Measurements from ENCODE around the gene CLDND2.
"Not testable (repeated sequence)": the region's sequence is repeated elsewhere in the genome, so short reads cannot be mapped to it uniquely, and the experiment has no call there.

The CLDND2 gene, protein sequence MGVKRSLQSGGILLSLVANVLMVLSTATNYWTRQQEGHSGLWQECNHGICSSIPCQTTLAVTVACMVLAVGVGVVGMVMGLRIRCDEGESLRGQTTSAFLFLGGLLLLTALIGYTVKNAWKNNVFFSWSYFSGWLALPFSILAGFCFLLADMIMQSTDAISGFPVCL

DNA sequence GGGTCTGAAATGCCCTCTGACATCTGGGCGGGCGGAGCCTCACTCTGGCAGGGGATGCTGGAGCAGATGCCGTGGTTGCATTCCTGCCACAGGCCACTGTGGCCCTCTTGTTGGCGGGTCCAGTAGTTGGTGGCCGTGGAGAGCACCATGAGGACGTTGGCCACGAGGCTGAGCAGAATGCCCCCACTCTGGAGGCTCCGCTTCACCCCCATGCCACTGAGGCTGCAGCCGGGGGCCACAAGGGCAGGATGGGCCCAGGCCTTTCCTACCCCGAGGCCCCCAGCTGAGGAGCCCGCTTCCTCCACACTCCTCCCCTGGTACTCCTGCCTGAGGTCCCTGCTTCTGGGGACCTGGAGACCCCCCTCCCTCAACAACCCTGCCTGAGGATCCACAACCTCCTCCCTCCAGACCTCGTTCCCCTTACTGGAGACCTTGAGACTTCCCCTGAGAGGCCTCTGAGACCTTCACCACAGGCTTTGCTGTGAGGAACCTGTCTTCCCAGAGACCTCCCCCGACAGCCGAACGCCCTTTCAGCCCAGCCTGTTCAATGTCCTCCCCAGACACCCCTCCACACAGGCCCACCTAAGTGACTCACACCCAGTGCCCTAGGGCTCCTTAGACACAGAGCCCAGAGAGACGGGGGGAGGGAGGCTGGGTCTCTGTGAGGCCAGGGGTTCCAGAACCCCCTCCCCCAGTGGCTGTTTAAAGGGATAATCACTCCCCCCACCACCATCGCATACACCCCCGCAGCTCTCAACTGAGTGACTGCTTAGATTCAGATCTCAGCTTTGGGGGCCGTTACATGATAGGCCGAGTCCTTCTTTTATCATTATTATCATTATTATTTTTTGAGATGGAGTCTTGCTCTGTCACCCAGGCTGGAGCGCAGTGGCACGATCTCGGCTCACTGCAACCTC, at the start of gene CLDND2:
TSS of gene CLDND2 (minus strand) at position 638 of the 917 bp plus-strand sequence. CDS start at position 212, 426 bp downstream.
- peak within 1 kb of the TSS; percentile 93 for H3K27ac ChIP-seq
- no peak for TF ChIP-seq ZFX (IDR thresholded peaks at IDR 0.05)
- TF ChIP-seq, protein P1, sequence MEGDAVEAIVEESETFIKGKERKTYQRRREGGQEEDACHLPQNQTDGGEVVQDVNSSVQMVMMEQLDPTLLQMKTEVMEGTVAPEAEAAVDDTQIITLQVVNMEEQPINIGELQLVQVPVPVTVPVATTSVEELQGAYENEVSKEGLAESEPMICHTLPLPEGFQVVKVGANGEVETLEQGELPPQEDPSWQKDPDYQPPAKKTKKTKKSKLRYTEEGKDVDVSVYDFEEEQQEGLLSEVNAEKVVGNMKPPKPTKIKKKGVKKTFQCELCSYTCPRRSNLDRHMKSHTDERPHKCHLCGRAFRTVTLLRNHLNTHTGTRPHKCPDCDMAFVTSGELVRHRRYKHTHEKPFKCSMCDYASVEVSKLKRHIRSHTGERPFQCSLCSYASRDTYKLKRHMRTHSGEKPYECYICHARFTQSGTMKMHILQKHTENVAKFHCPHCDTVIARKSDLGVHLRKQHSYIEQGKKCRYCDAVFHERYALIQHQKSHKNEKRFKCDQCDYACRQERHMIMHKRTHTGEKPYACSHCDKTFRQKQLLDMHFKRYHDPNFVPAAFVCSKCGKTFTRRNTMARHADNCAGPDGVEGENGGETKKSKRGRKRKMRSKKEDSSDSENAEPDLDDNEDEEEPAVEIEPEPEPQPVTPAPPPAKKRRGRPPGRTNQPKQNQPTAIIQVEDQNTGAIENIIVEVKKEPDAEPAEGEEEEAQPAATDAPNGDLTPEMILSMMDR (conservative IDR thresholded peaks at IDR 0.05): no peak

DNA sequence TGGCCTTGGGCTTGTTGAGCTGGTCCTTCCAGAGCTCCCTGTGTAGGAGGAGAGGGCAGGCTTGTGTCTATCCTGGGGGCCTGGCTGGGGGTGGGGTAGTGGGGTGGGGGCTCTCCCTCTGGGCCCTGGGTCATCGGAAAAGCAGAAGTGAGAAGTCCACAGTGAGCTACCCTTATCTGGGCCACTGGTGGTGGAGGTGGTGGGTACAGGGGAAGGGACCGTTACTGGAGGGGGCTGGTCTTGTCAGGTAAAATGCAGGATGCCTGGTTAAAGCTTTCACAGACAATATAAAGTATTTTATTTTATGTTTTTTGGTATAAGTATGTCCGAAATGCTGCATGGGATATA, 49.0 kb upstream of the CLDND2 start:
- TF ChIP-seq, protein P1 (conservative IDR thresholded peaks at IDR 0.05): no peak
- TF ChIP-seq ZFX (IDR thresholded peaks at IDR 0.05): no peak
- H3K27ac ChIP-seq: no peak overlapping the region

DNA sequence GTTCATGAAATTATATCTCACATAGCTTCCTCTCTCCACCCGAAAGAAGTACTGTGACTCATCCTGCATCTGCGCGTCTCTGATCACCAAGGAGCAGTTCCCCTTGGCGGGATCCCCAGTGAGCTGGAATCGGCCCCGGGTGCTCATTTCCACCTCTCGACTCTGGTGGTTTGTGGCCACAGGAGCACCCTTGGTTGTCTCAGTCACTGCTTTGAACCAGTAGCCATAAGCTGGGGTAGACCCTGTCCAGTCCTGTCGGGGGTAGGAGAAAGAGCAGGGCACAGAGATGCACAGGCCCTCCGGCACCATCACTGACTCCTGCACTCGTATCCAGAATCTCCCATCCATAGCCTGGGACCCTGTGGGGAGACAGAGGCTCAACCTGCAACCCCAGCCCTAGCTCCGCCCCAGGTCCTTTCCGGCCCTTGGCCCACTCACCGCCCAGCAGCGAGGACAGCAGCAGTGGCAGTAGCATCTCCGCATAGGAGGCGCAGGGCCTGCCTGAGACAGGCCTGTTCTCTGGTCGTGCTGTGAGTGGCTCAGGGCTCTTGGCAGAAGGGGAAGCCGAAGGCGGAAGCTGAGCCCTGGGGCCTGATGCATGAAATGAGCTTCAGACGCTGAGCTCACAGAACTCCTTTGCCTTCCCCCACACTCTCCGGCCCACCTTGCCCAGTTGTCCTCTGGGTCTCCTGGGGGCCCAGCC, 48.5 kb upstream of the CLDND2 start, which contains the start of gene SIGLEC10:
TSS of gene SIGLEC10 (minus strand) at position 536 of the 703 bp plus-strand sequence. CDS start at position 475, 61 bp downstream.
- H3K27ac ChIP-seq: no peak within 1 kb of the TSS
- TF ChIP-seq, protein P1 (conservative IDR thresholded peaks at IDR 0.05): no peak
- no peak for TF ChIP-seq ZFX (IDR thresholded peaks at IDR 0.05)

DNA sequence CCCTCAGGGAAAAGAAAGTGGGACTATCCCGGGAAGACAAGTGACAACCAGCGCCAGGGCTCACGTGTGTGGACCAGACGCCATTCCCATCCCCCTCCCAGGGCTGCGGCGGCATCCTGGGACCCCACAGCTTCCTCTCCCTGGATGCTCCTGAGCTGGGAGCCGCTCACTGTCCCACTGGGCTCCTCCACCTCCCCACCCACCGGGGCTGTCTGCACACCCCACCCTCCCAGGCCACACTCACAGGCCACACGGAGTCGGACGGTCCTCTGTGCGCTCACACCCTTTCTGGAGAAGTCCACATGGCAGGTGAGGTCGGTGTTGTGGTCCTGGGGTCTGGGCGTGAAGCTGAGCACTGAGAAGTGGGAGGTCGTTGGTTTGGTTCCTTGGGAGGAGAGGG, 47.6 kb upstream of the CLDND2 start:
- H3K27ac ChIP-seq: not testable (repeated sequence)

DNA sequence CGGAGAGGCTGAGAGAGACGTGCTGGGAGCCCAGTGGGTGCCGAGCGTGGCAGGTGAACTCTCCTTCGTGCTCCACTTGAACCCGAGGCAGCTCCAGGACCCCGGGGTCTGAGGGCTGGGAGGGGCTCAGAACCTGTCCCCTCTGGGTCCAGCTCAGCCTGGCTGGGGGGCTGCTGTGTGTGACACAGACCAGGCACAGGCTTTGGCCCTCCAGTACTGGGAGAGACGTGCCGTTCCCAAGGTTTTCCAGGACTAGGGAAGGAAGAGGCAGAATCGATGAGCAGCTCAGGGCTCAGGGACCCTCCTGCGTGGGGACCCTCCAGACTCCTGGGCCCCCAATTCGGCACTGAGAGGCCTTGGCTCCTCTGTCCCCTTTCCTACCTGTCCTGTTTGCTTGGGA, 46.4 kb upstream of the CLDND2 start:
- TF ChIP-seq, protein P1 (conservative IDR thresholded peaks at IDR 0.05): no peak
- TF ChIP-seq ZFX (IDR thresholded peaks at IDR 0.05): no peak
- H3K27ac ChIP-seq: no peak overlapping the region

GRCh38 chr19:51410950-51411748, 42.3 kb upstream of the CLDND2 start:
- TF ChIP-seq ZFX (IDR thresholded peaks at IDR 0.05): no peak
- TF ChIP-seq, protein P1 (conservative IDR thresholded peaks at IDR 0.05): no peak
- H3K27ac ChIP-seq: no peak overlapping the region

DNA sequence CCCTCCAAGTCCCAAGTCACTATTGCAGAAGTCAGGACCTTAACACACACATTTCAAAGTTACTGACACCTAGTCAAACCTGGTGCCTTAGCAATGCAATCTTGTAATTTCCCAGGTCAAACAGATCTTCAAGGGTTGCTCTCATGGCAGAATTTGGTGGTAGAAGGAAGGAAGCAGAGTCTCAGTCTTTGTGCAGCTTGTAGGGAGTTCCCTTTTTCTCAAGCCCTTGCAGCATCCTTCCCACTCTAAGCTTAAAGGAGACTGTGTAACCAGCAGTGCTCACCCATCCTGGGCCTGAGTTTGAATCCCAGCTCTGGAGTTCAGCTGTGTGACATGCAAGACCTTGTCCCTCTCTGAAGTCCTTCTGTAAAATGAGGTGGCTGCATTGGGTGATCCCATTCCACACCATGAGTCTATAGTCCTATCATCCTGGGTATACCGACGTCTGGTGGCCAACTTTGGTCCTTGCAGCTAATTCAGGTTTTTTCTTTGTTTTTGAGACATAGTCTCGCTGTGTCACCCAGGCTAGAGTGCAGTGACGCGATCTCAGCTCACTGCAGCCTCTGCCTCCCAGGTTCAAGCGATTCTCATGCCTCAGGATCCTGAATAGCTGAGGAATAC, 38.8 kb upstream of the CLDND2 start:
- no peak for TF ChIP-seq ZFX (IDR thresholded peaks at IDR 0.05)
- TF ChIP-seq, protein P1 (conservative IDR thresholded peaks at IDR 0.05): no peak; the same call in 1 of the 2 replicates
- H3K27ac ChIP-seq: no peak overlapping the region

All from C4-2B (cell line).